Prostate gland (tissue), 2 donors: ENCODE measurements around the gene ZNF506.

ENCODE experiments used
- CTCF ChIP-seq, 4 experiments: fragments of 200-600 bp in 2 of 4; fragments of 450-650 bp in 2 of 4; sonication (generic) in 2 of 4; IDR thresholded peaks; 1 replicate in 3 of 4; 2 replicates in 1 of 4; pipeline ENCODE4 v1.5.1; 2016 to 2019; ENCODE audit warnings: antibody characterized with exemption in 4 of 4, mild to moderate bottlenecking in 2 of 4, moderate library complexity in 2 of 4
- POLR2A ChIP-seq: fragments of 450-650 bp; IDR thresholded peaks from one replicate; pipeline ENCODE4 v1.6.1; 2016; ENCODE audit warnings: antibody characterized with exemption, mild to moderate bottlenecking
- POLR2AphosphoS5 ChIP-seq: sonication (generic); formaldehyde crosslinking; IDR thresholded peaks from one replicate; pipeline ENCODE4 v1.6.1; 2017; ENCODE audit warnings: antibody characterized with exemption

GRCh38 chr19:19743176-19743575 is 78.4 kb downstream of the ZNF506 start:
- TF ChIP-seq CTCF (IDR thresholded peaks at IDR 0.05) (no peak), POLR2A (no peak), POLR2AphosphoS5 (no peak)
